IMR-90 (cell line): ENCODE measurements around the gene MR1. TPM values are rescaled to one million over a fixed set of nuclear protein-coding genes. Genes with fewer than 3 reads are reported as not detected.

Experiments
- ATAC-seq: fragments of 200-7000 bp; cut with Tn5 transposase; 2 replicates; pipeline ENCODE4 v1.9.1; 2020; ENCODE audit warnings: low read depth, mild to moderate bottlenecking, moderate library complexity
- BruUV-seq: library from RNA; stranded (reverse); fragments of 400-500 nt; replicated peaks from 2 replicates; lab custom pipeline; 2021; lab: Mats Ljungman, UMichigan
- CTCF ChIA-PET: fragments of 300-600 bp; formaldehyde crosslinking; extraction: SDS; loops from one replicate; lab custom pipeline; 2021; ENCODE audit warnings: antibody characterized with exemption; lab: Yijun Ruan, JAX
- POLR2A ChIA-PET: fragments of 300-600 bp; sonication (Branson Sonifier 250); formaldehyde crosslinking; loops from one replicate; lab custom pipeline; 2022; ENCODE audit warnings: antibody characterized with exemption; ENCODE audit not compliant: unreplicated experiment; lab: Charles Lee
- DNase-seq: peaks from one replicate; pipeline ENCODE4 v3.0.0; 2013
- H2AFZ ChIP-seq: replicated peaks from 2 replicates; pipeline ENCODE3; 2013; ENCODE audit warnings: low read length, mild to moderate bottlenecking; ENCODE audit not compliant: poor library complexity
- H2AK5ac ChIP-seq: 2 replicates; pipeline ENCODE4 v1.6.1; 2013; ENCODE audit warnings: low read depth, low read length, inconsistent platforms
- H2AK9ac ChIP-seq: replicated peaks from 2 replicates; pipeline ENCODE3; 2013; ENCODE audit warnings: mild to moderate bottlenecking, low read depth, low read length, moderate library complexity; ENCODE audit not compliant: poor library complexity
- H2BK120ac ChIP-seq: 2 replicates; pipeline ENCODE4 v1.6.1; 2013; ENCODE audit warnings: low read depth, low read length, inconsistent platforms
- H2BK15ac ChIP-seq: 3 replicates; pipeline ENCODE4 v1.6.1; 2013; ENCODE audit warnings: low read depth, low read length, inconsistent platforms
- H2BK20ac ChIP-seq: 2 replicates; pipeline ENCODE4 v1.6.1; 2013; ENCODE audit warnings: low read depth, mild to moderate bottlenecking, inconsistent platforms, low read length, moderate library complexity
- H2BK5ac ChIP-seq: 2 replicates; pipeline ENCODE4 v1.6.1; 2013; ENCODE audit warnings: mild to moderate bottlenecking, low read depth, low read length, inconsistent platforms; ENCODE audit not compliant: poor library complexity, severe bottlenecking
- H3K14ac ChIP-seq: replicated peaks from 2 replicates; pipeline ENCODE4 v1.6.1; 2013; ENCODE audit warnings: low read depth, low read length, inconsistent platforms
- H3K18ac ChIP-seq: 2 replicates; pipeline ENCODE4 v1.6.1; 2013; ENCODE audit warnings: low read depth, low read length, control low read depth
- H3K23ac ChIP-seq: 2 replicates; pipeline ENCODE4 v1.6.1; 2013; ENCODE audit warnings: low read depth, low read length, inconsistent platforms
- H3K27ac ChIP-seq: 2 replicates; pipeline ENCODE4 v1.5.1; 2013; ENCODE audit warnings: mild to moderate bottlenecking, control low read depth, low read length; ENCODE audit not compliant: insufficient read depth
- H3K27me3 ChIP-seq: 2 replicates; pipeline ENCODE4 v1.6.1; 2013; ENCODE audit warnings: low read length; ENCODE audit not compliant: control insufficient read depth, insufficient read depth
- H3K36me3 ChIP-seq: 2 replicates; pipeline ENCODE4 v1.6.1; 2013; ENCODE audit warnings: low read length, mixed read lengths; ENCODE audit not compliant: control insufficient read depth, insufficient read depth
- H3K4ac ChIP-seq: 2 replicates; pipeline ENCODE4 v1.6.1; 2013; ENCODE audit warnings: low read depth, low read length, inconsistent platforms
- H3K4me1 ChIP-seq: 2 replicates; pipeline ENCODE4 v1.6.1; 2013; ENCODE audit warnings: low read length, mixed read lengths; ENCODE audit not compliant: control insufficient read depth, insufficient read depth
- H3K4me2 ChIP-seq: 2 replicates; pipeline ENCODE4 v1.6.1; 2013; ENCODE audit warnings: low read depth, mild to moderate bottlenecking, control low read depth, low read length, moderate library complexity
- H3K4me3 ChIP-seq: 2 replicates; pipeline ENCODE4 v1.5.1; 2013; ENCODE audit warnings: low read depth, mild to moderate bottlenecking, control low read depth, low read length, moderate library complexity; ENCODE audit not compliant: insufficient read depth
- H3K56ac ChIP-seq: 2 replicates; pipeline ENCODE4 v1.6.1; 2013; ENCODE audit warnings: low read length, inconsistent platforms; ENCODE audit not compliant: insufficient read depth; ENCODE audit errors: extremely low read depth
- H3K79me1 ChIP-seq, 2 experiments: 2 replicates each; pipeline ENCODE4 v1.6.1; 2013; ENCODE audit warnings: low read length in 2 of 2, inconsistent platforms in 1 of 2, low read depth in 1 of 2
- H3K9ac ChIP-seq: 2 replicates; pipeline ENCODE4 v1.6.1; 2013; ENCODE audit warnings: low read depth, low read length, control low read depth
- H3K9me1 ChIP-seq: 2 replicates; pipeline ENCODE4 v1.6.1; 2013; ENCODE audit warnings: low read length, inconsistent platforms; ENCODE audit not compliant: insufficient read depth
- H3K9me3 ChIP-seq: 2 replicates; pipeline ENCODE4 v1.6.1; 2013; ENCODE audit warnings: low read length; ENCODE audit not compliant: control insufficient read depth, insufficient read depth
- H4K20me1 ChIP-seq: 2 replicates; pipeline ENCODE4 v1.6.1; 2013; ENCODE audit warnings: low read length, inconsistent platforms; ENCODE audit not compliant: insufficient read depth
- H4K5ac ChIP-seq: 2 replicates; pipeline ENCODE4 v1.6.1; 2013; ENCODE audit warnings: mild to moderate bottlenecking, low read depth, low read length, control low read depth
- H4K8ac ChIP-seq, 2 experiments: 2 replicates each; pipeline ENCODE4 v1.6.1; 2013; ENCODE audit warnings: low read depth in 2 of 2, low read length in 2 of 2, control low read depth in 1 of 2, inconsistent platforms in 1 of 2
- H4K91ac ChIP-seq: 2 replicates; pipeline ENCODE4 v1.6.1; 2013; ENCODE audit warnings: low read depth, low read length, inconsistent platforms; ENCODE audit not compliant: insufficient read depth
- CEBPB ChIP-seq: IDR thresholded peaks from 2 replicates; pipeline ENCODE4 v1.6.1; 2012; ENCODE audit warnings: low read depth, low read length, improper control_type of control experiment
- MAFK ChIP-seq: IDR thresholded peaks from 2 replicates; pipeline ENCODE4 v1.6.1; 2012; ENCODE audit warnings: low read depth, low read length, improper control_type of control experiment
- WGBS, 2 experiments: methylation state at CpG; one replicate each; pipeline versions ENCODE4 v1.1.5 to v1.1.7; 2013; ENCODE audit warnings: missing lambda C conversion rate in 2 of 2; ENCODE audit not compliant: insufficient read length in 1 of 2; ENCODE audit errors: extremely low coverage in 2 of 2; 5-methylcytosine and 5-hydroxymethylcytosine counted together
- dilution Hi-C: fragments of 300-500 bp; cut with HindIII; formaldehyde crosslinking; loops from one replicate; pipeline ENCODE4 v1.14.3; 2018; ENCODE audit warnings: low sequenced_read_pairs; ENCODE audit not compliant: unreplicated experiment
- in situ Hi-C: fragments of 300-500 bp; cut with MboI; formaldehyde crosslinking; loops from 3 replicates; pipeline ENCODE4 v1.14.3; 2019; ENCODE audit warnings: low sequenced_read_pairs, inconsistent platforms, mixed read lengths
- intact Hi-C: fragments of 100-400 bp; cut with micrococcal nuclease; formaldehyde crosslinking; loops from 2 replicates; pipeline ENCODE4 v1.10.0; 2022
- polyA plus RNA-seq, 3 experiments: library from polyadenylated mRNA; depleted of rRNA; stranded (reverse); fragments of >200 nt; gene quantifications; 2 replicates each; pipeline ENCODE4 v1.2.3, GENCODE V29; 2012; ENCODE audit warnings: low replicate concordance in 1 of 3
- total RNA-seq: library from RNA; depleted of rRNA; stranded (reverse); fragments of >200 nt; gene quantifications from 2 replicates; pipeline ENCODE4 v1.2.3, GENCODE V29; 2012

Gene MR1
- total and polyA plus RNA-seq, 2 of the 4 experiments (the other 2 are of a cell fraction) = 6.0 to 6.1 TPM

DNA sequence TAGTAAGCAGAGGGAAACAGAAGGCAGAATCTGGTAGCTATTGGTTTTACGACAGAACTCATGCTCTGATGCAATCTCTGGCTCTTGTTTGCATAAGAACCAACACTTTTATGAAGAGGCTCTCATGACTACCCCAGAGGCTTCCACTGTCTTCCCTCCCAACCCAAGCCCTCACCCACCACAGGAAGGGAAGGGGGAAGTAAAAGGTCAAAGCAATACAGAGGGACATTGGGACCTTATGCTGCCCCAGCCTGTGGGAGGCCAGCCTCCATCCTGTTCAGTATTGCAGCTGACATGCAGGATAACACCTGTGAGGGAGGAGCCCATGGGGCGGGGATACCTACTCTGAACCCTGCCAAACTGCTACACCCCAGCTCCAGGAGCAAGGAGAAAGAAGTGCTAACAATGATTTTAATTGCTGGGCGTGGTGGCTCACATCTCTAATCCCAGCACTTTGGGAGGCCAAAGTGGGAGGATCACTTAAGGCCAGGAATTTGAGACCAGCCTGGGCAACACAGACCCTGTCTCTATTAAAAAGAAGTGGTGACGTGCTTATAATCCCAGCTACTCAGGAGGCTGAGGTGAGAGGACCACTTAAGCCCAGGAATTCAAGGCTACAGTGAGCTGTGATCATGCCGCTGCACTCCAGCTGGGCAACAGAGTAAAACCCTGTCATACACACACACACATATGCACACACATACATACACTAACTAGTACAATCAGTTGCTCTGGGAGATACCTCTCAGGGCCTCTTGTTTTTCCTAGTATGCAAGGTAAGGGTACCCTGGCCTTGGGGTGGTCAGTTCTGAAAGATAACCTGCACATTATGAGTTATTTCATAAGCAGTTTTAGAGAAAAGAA is 9.5 kb downstream of the MR1 start:
- H3K9me3 ChIP-seq = no peaks in the 10 kb centered on the region
- DNase-seq = peak; percentile 43

More for the DNA sequence above, 9.5 kb downstream of the MR1 start:
- no peak overlapping the region for H3K18ac ChIP-seq
- TF ChIP-seq MAFK = no peak
- TF ChIP-seq CEBPB = peak; percentile 72
- ChIA-PET POLR2A (interaction anchor here (0.6 kb wide), 1 partner anchor 53 kb away, joined by 3 read pairs; no protein-coding TSS in a partner anchor), CTCF (interaction anchor here (0.6 to 0.8 kb wide), 2 partner anchors 100 to 123 kb away, joined by 3 to 4 read pairs; no protein-coding TSS in a partner anchor)
- H2AK5ac ChIP-seq = no peak overlapping the region; the same call in 1 of the 2 replicates
- H3K4me1 ChIP-seq = peaks cover 9% of the 10 kb centered on the region
- H3K27me3 ChIP-seq = no peaks in the 10 kb centered on the region
- no peak overlapping the region for H4K5ac ChIP-seq
- no peak overlapping the region for H3K4me3 ChIP-seq
- H3K4ac ChIP-seq = peak overlapping the region; percentile 37; the same call in 1 of the 2 replicates
- no peak for ATAC-seq
- no peak overlapping the region for H3K9ac ChIP-seq
- no peak overlapping the region for H4K8ac ChIP-seq
- no TSS peak for BruUV-seq
- peaks cover 2% of the 10 kb centered on the region; the same call in 1 of the 2 replicates for H3K9me1 ChIP-seq
- no peak overlapping the region for H3K4me2 ChIP-seq
- intact Hi-C loops (no loop called here), in situ Hi-C loops (no loop called here), dilution Hi-C loops (no loop called here)
- H2AK9ac ChIP-seq = no peak overlapping the region
- WGBS, 2 experiments = 100% methylated on average over 1 of the region's 5 CpGs; no CpG with 5 or more reads in 1 of the 2 experiments
- H3K14ac ChIP-seq = peak overlapping the region; percentile 63; the same call in 1 of the 2 replicates
- H2BK120ac ChIP-seq = 0 out of 2 replicates have a peak overlapping the region, but pooled peaks have one; percentile 15
- H2AFZ ChIP-seq = no peak overlapping the region
- H3K79me1 ChIP-seq = no peaks in the 10 kb centered on the region
- 0 out of 2 replicates have a peak, but pooled peaks cover 1% of the 10 kb centered on the region for H3K36me3 ChIP-seq
- H2BK5ac ChIP-seq = no peak overlapping the region
- no peak overlapping the region for H3K56ac ChIP-seq
- no peak overlapping the region for H2BK15ac ChIP-seq
- no peak overlapping the region for H3K27ac ChIP-seq
- no peak overlapping the region for H4K91ac ChIP-seq
- H4K20me1 ChIP-seq = no peaks in the 10 kb centered on the region
- peak overlapping the region; percentile 47; the same call in 1 of the 2 replicates for H2BK20ac ChIP-seq
- no peak overlapping the region for H3K23ac ChIP-seq
